Thyroid gland (tissue), 4 donors: Measurements from ENCODE around the gene STAB1. TPM values are rescaled to one million over a fixed set of nuclear protein-coding genes. Genes with fewer than 3 reads are reported as not detected.

Experiments
- DNase-seq, 2 donors: peaks; one replicate each; pipeline ENCODE4 v3.0.0-alpha.2; 2019
- H3K27ac ChIP-seq, 3 donors: fragments of 200-600 bp; sonication (generic); 1 replicate in 2 of 3; 2 replicates in 1 of 3; pipeline ENCODE4 v1.5.1; 2016 to 2019; ENCODE audit warnings: mild to moderate bottlenecking in 1 of 3, moderate library complexity in 1 of 3
- H3K27me3 ChIP-seq: fragments of 200-600 bp; sonication (generic); one replicate; pipeline ENCODE4 v1.5.1; 2019
- H3K36me3 ChIP-seq, 2 donors: fragments of 200-600 bp; sonication (generic); one replicate each; pipeline ENCODE4 v1.5.1; 2016 to 2019
- H3K4me1 ChIP-seq, 2 donors: fragments of 200-600 bp; sonication (generic); one replicate each; pipeline ENCODE4 v1.5.1; 2017 to 2019
- H3K4me3 ChIP-seq, 3 donors: fragments of 200-600 bp; sonication (generic); replicated peaks in 1 of 3; 1 replicate in 2 of 3; 2 replicates in 1 of 3; pipeline ENCODE4 v1.5.1; 2016; ENCODE audit warnings: mild to moderate bottlenecking in 1 of 3
- H3K9me3 ChIP-seq: fragments of 200-600 bp; sonication (generic); one replicate; pipeline ENCODE4 v1.5.1; 2017
- POLR2A ChIP-seq, 2 donors: fragments of 450-650 bp; IDR thresholded peaks; one replicate each; pipeline ENCODE4 v1.6.1; 2017; ENCODE audit warnings: antibody characterized with exemption in 2 of 2, mild to moderate bottlenecking in 2 of 2, moderate library complexity in 1 of 2
- whole genome bisulfite sequencing, 2 donors: methylation state at CpG; one replicate each; pipeline ENCODE4 v1.1.5; 2017; 5-methylcytosine and 5-hydroxymethylcytosine counted together
- intact Hi-C: fragments of 100-400 bp; cut with DNase I; formaldehyde crosslinking; loops from one replicate; pipeline ENCODE4 v1.15.1; 2023
- total RNA-seq, 4 donors: library from RNA; depleted of rRNA; stranded (reverse); fragments of >200 nt; gene quantifications; one replicate each; pipeline ENCODE4 v1.2.3, GENCODE V29; 2016
- TF ChIP-seq, protein P1 (sequence below), 6 experiments: fragments of 200-600 bp in 3 of 6; fragments of 450-650 bp in 3 of 6; sonication (generic) in 3 of 6; IDR thresholded peaks; one replicate each; pipeline ENCODE4 v1.5.1; 2016 to 2019; ENCODE audit warnings: antibody characterized with exemption in 6 of 6, mild to moderate bottlenecking in 2 of 6, inconsistent platforms in 1 of 6, moderate library complexity in 1 of 6

Gene STAB1
- total RNA-seq, 4 donors from 2014 or later: 31.8 to 100 (median 67.4) TPM

- Histone ChIP-seq H3K27ac (no peak overlapping the region), H3K4me3 (peak overlapping the region in 1 of 3 donors; percentile 9), H3K9me3 (no peaks in the 10 kb centered on the region), H3K27me3 (no peaks in the 10 kb centered on the region), H3K4me1 (peaks cover 0 to 6% of the 10 kb centered on the region in 2 donors), H3K36me3 (no peaks in the 10 kb centered on the region)
- intact Hi-C loops: no loop called here
- WGBS, 2 donors: 95 to 97% methylated on average over 9 to 21 of the region's 25 CpGs
- TF ChIP-seq, protein P1, sequence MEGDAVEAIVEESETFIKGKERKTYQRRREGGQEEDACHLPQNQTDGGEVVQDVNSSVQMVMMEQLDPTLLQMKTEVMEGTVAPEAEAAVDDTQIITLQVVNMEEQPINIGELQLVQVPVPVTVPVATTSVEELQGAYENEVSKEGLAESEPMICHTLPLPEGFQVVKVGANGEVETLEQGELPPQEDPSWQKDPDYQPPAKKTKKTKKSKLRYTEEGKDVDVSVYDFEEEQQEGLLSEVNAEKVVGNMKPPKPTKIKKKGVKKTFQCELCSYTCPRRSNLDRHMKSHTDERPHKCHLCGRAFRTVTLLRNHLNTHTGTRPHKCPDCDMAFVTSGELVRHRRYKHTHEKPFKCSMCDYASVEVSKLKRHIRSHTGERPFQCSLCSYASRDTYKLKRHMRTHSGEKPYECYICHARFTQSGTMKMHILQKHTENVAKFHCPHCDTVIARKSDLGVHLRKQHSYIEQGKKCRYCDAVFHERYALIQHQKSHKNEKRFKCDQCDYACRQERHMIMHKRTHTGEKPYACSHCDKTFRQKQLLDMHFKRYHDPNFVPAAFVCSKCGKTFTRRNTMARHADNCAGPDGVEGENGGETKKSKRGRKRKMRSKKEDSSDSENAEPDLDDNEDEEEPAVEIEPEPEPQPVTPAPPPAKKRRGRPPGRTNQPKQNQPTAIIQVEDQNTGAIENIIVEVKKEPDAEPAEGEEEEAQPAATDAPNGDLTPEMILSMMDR (IDR thresholded peaks at IDR 0.05): no peak
- TF ChIP-seq POLR2A (IDR thresholded peaks at IDR 0.05): no peak
- DNase-seq: no peak
Observed at GRCh38 chr3:52517796-52518722, 22.9 kb downstream of the STAB1 start.

GRCh38 chr3:52518723-52519444 is 23.7 kb downstream of the STAB1 start:
- Histone ChIP-seq H3K9me3 (no peaks in the 10 kb centered on the region), H3K4me1 (peaks cover 0 to 6% of the 10 kb centered on the region in 2 donors), H3K27ac (no peak overlapping the region), H3K27me3 (no peaks in the 10 kb centered on the region), H3K4me3 (peak overlapping the region in 1 of 3 donors; percentile 9), H3K36me3 (peaks cover under 1 to 7% of the 10 kb centered on the region in 2 donors)
- intact Hi-C loops: no loop called here
- TF ChIP-seq POLR2A (IDR thresholded peaks at IDR 0.05): no peak
- TF ChIP-seq, protein P1 (IDR thresholded peaks at IDR 0.05): no peak
- peak; percentile 45 to 58 for DNase-seq
- 55 to 66% methylated on average over 24 of the region's 50 CpGs for WGBS, 2 donors

DNA sequence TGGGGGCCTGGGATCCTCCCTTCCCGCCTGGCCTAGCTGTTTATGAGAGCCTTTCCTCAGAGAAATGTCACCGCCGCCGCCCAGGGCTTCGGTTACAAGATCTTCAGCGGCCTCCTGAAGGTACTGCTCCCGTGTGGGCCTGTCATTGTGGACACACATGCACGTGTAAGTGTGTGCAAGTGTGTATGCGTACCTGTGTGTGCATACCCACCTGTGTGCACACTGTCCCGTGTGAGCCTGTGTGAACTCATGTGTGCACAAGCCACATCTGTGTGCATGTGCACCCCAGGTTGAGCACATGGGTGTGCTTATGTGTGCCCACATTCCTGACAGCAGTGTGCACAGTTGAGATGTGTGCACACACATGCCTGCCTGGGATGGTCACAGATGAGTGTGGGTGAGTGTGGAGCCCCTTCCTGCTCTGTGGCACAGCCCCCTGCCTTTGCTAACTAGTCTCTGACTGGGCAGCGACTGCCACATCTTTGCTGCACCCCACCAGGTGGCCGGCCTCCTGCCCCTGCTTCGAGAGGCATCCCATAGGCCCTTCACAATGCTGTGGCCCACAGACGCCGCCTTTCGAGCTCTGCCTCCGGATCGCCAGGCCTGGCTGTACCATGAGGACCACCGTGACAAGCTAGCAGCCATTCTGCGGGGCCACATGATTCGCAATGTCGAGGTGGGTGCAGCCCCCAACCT is 24.5 kb downstream of the STAB1 start:
- Histone ChIP-seq H3K27ac (no peak overlapping the region), H3K4me1 (peaks cover under 1 to 12% of the 10 kb centered on the region in 2 donors), H3K36me3 (peaks cover 4 to 7% of the 10 kb centered on the region in 2 donors), H3K9me3 (no peaks in the 10 kb centered on the region), H3K4me3 (no peak overlapping the region), H3K27me3 (no peaks in the 10 kb centered on the region)
- intact Hi-C loops: no loop called here
- WGBS, 2 donors: 88 to 96% methylated on average over 19 of the region's 22 CpGs
- no peak for DNase-seq
- TF ChIP-seq, protein P1 (IDR thresholded peaks at IDR 0.05): no peak
- no peak for TF ChIP-seq POLR2A (IDR thresholded peaks at IDR 0.05)

GRCh38 chr3:52520141-52520667 is 25.1 kb downstream of the STAB1 start:
- H3K4me3 ChIP-seq: no peak overlapping the region
- 90 to 96% methylated on average over 12 to 13 of the region's 14 CpGs for WGBS, 2 donors
- H3K36me3 ChIP-seq: peaks cover 4 to 7% of the 10 kb centered on the region in 2 donors
- intact Hi-C loops: no loop called here
- TF ChIP-seq, protein P1 (IDR thresholded peaks at IDR 0.05): no peak
- TF ChIP-seq POLR2A (IDR thresholded peaks at IDR 0.05): no peak
- no peak overlapping the region for H3K27ac ChIP-seq
- H3K4me1 ChIP-seq: peaks cover 6 to 18% of the 10 kb centered on the region in 2 donors
- DNase-seq: no peak
- no peaks in the 10 kb centered on the region for H3K27me3 ChIP-seq
- H3K9me3 ChIP-seq: no peaks in the 10 kb centered on the region
